22Rv1 (cell line): ENCODE measurements around the gene PDE2A.

Experiments
- ZFX ChIP-seq: fragments of 450-650 bp; IDR thresholded peaks from 2 replicates; pipeline ENCODE4 v1.6.1; 2017; ENCODE audit warnings: antibody characterized with exemption, borderline replicate concordance
- TF ChIP-seq, protein P1 (sequence below): fragments of 450-650 bp; IDR thresholded peaks from 2 replicates; pipeline ENCODE4 v1.5.1; 2017; ENCODE audit warnings: mild to moderate bottlenecking

DNA sequence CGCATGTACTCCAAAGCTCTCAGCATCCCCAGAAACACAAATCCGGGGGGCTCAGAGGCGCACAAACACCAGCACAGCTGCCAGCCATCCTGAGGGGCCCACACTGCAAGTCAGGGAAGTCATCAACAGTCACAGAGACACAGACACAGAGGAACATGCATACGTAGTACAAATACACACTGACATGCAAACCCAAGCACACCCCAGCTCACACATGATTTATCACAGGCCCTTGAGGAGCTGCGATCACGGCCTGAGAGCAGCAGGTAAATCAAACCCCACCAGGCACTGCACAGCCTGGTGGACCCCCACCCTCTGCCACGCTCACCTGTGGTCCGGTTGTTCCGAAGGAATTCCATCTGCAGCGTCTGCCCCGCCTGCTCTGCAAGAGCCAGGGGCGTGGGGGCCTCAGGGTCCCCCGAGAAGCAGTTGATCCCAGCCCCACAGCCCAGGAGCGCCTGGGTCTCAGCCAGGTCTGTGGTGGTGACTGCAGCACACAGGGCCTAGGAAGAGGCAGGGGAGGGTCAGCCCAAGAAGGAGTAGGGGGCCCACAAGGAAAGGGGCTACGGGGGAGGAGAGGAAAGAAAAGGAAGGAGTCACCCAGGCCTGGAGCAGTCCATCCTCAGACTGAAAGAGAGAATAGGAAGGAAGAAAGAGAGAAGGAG lies 28.5 kb upstream of the PDE2A start:
- TF ChIP-seq, protein P1, sequence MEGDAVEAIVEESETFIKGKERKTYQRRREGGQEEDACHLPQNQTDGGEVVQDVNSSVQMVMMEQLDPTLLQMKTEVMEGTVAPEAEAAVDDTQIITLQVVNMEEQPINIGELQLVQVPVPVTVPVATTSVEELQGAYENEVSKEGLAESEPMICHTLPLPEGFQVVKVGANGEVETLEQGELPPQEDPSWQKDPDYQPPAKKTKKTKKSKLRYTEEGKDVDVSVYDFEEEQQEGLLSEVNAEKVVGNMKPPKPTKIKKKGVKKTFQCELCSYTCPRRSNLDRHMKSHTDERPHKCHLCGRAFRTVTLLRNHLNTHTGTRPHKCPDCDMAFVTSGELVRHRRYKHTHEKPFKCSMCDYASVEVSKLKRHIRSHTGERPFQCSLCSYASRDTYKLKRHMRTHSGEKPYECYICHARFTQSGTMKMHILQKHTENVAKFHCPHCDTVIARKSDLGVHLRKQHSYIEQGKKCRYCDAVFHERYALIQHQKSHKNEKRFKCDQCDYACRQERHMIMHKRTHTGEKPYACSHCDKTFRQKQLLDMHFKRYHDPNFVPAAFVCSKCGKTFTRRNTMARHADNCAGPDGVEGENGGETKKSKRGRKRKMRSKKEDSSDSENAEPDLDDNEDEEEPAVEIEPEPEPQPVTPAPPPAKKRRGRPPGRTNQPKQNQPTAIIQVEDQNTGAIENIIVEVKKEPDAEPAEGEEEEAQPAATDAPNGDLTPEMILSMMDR: no peak
- TF ChIP-seq ZFX: no peak
